ENCODE data around the gene ZNF619.
A peak's percentile ranks its signal among the peaks of the same experiment; 100 is the strongest.

DNA sequence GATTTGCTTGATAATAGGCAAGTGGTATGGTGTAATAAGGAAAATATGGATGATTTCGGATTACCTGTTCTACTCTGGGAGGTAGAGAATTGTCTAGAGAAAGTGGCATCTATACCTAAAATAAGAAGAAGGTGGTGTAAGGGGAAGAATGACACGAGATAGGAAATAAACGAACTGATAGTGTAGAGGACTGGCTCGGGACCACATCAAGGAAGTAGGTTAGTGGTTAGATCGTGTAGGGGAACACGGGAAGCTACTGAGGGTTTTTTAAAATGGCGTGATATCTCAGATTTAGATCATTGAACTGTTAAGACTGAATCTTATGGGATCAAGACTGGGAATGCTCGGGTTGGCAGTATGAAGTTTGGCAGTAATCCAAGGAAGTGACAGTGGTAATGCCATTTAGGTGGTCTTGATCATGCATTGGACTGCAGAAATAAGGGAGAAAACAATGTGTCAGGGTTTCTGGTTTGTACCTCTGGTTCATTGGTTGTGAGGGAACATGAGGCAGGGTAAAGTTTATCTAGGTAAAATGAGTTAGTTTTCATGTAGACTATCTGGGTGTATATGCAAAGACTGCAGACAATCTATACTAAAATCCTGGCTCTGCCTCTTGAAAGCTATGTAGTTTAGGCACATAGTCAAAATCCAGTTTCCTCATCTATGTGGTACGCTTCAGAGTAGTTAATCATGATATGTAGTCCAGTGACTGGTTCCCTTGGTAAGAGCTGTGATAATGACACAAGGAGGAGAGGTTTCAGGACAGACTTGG lies 12.4 kb upstream of the ZNF619 start:
- TF ChIP-seq, protein P1, sequence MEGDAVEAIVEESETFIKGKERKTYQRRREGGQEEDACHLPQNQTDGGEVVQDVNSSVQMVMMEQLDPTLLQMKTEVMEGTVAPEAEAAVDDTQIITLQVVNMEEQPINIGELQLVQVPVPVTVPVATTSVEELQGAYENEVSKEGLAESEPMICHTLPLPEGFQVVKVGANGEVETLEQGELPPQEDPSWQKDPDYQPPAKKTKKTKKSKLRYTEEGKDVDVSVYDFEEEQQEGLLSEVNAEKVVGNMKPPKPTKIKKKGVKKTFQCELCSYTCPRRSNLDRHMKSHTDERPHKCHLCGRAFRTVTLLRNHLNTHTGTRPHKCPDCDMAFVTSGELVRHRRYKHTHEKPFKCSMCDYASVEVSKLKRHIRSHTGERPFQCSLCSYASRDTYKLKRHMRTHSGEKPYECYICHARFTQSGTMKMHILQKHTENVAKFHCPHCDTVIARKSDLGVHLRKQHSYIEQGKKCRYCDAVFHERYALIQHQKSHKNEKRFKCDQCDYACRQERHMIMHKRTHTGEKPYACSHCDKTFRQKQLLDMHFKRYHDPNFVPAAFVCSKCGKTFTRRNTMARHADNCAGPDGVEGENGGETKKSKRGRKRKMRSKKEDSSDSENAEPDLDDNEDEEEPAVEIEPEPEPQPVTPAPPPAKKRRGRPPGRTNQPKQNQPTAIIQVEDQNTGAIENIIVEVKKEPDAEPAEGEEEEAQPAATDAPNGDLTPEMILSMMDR (IDR thresholded peaks at IDR 0.05; ENCODE audit: insufficient read depth, low read length): no peak
- TF ChIP-seq POLR2AphosphoS5 (IDR thresholded peaks at IDR 0.05; ENCODE audit: low read depth): peak; percentile 13; the same call in 1 of the 2 replicates
- TF ChIP-seq REST (IDR thresholded peaks at IDR 0.05; ENCODE audit: insufficient replicate concordance, low read depth): no peak

Data from HL-60 (cell line).